GM19025 (cell line): ENCODE results near the gene BMP5.

Experiments
- ATAC-seq: cut with Tn5 transposase; IDR thresholded peaks from one replicate; pipeline ENCODE4 v1.9.1; 2021; ENCODE audit warnings: mild to moderate bottlenecking, low read depth, moderate library complexity; ENCODE audit not compliant: unreplicated experiment

BMP5 gene

GRCh38 chr6:55734256-55734655 lies 141.1 kb downstream of the BMP5 start:
- ATAC-seq: no peak

GRCh38 chr6:55729665-55730064 lies 145.7 kb downstream of the BMP5 start:
- no peak for ATAC-seq

GRCh38 chr6:55726144-55726543 lies 149.2 kb downstream of the BMP5 start:
- ATAC-seq: no peak

- ATAC-seq: no peak
These were observed 160.6 kb downstream of the BMP5 start for GRCh38 chr6:55714831-55715230.

- ATAC-seq: peak; percentile 88
These were observed 162.0 kb downstream of the BMP5 start for GRCh38 chr6:55713436-55713835.

GRCh38 chr6:55708711-55709110 lies 166.7 kb downstream of the BMP5 start:
- ATAC-seq: no peak

GRCh38 chr6:55705451-55706440 lies 169.6 kb downstream of the BMP5 start:
- ATAC-seq: no peak

- ATAC-seq: no peak
These were observed 171.0 kb downstream of the BMP5 start for GRCh38 chr6:55704421-55704820.
